Endothelial cell of umbilical vein (primary cell): ENCODE data around the gene EHD1. TPM values are rescaled to one million over a fixed set of nuclear protein-coding genes. Genes with fewer than 3 reads are reported as not detected.

Experiments used
- BruUV-seq: library from RNA; stranded (reverse); fragments of 400-500 nt; replicated peaks from 2 replicates; lab custom pipeline; 2021; lab: Mats Ljungman, UMichigan
- CTCF ChIA-PET: fragments of 300-600, 350-600 bp; sonication (Branson Sonifier 250); formaldehyde crosslinking; loops from one replicate; lab custom pipeline; 2021; ENCODE audit warnings: antibody characterized with exemption, inconsistent platforms; lab: Charles Lee
- POLR2A ChIA-PET: fragments of 300-600, 350-600 bp; sonication (Branson Sonifier 250); formaldehyde crosslinking; loops from one replicate; lab custom pipeline; 2021; ENCODE audit warnings: antibody characterized with exemption, inconsistent platforms; lab: Charles Lee
- DNase-seq: peaks from one replicate; pipeline ENCODE4 v3.0.0-alpha.2; 2011; ENCODE audit warnings: low read depth, low spot score
- FAIRE-seq: peaks from 2 replicates; lab custom pipeline; 2011; peaks lifted over from hg19 to GRCh38; lab: Jason Lieb, UNC
- H2AFZ ChIP-seq: 2 replicates; pipeline ENCODE4 v1.6.0; 2012; ENCODE audit warnings: low read depth, low read length, control low read depth, inconsistent platforms
- H3K27ac ChIP-seq: 2 replicates; pipeline ENCODE4 v1.5.1; 2011; ENCODE audit warnings: low read depth, mild to moderate bottlenecking, control low read depth, low read length, moderate library complexity; ENCODE audit not compliant: insufficient read depth
- H3K27me3 ChIP-seq, 2 experiments: 2 replicates each; pipeline versions ENCODE4 v1.6.0 to v1.6.1; 2011; ENCODE audit warnings: low read length in 2 of 2, mixed read lengths in 1 of 2; ENCODE audit not compliant: control insufficient read depth in 2 of 2, insufficient read depth in 2 of 2
- H3K36me3 ChIP-seq, 2 experiments: 2 replicates in 1 of 2; 3 replicates in 1 of 2; pipeline ENCODE4 v1.5.1; 2011; ENCODE audit warnings: low read length in 2 of 2, mild to moderate bottlenecking in 1 of 2, moderate library complexity in 1 of 2; ENCODE audit not compliant: control insufficient read depth in 2 of 2, insufficient read depth in 2 of 2; ENCODE audit errors: extremely low read depth in 1 of 2
- H3K4me1 ChIP-seq: 3 replicates; pipeline ENCODE4 v1.5.1; 2011; ENCODE audit warnings: mild to moderate bottlenecking, low read length; ENCODE audit not compliant: control insufficient read depth, insufficient read depth; ENCODE audit errors: extremely low read depth
- H3K4me2 ChIP-seq: 2 replicates; pipeline ENCODE4 v1.6.1; 2011; ENCODE audit warnings: low read length, control low read depth, mixed read lengths; ENCODE audit not compliant: insufficient read depth
- H3K4me3 ChIP-seq, 3 experiments: fragments of 200-600 bp in 1 of 3; sonication (generic), shearing (Covaris generic) in 1 of 3; replicated peaks in 1 of 3; 2 replicates each; pipeline ENCODE4 v1.5.1; 2011 to 2016; ENCODE audit warnings: control low read depth in 3 of 3, low read length in 3 of 3, mild to moderate bottlenecking in 2 of 3, inconsistent platforms in 1 of 3, low read depth in 1 of 3, moderate library complexity in 1 of 3; ENCODE audit not compliant: insufficient read depth in 1 of 3
- H3K79me2 ChIP-seq: 2 replicates; pipeline ENCODE4 v1.6.0; 2012; ENCODE audit warnings: low read length, inconsistent platforms; ENCODE audit not compliant: control insufficient read depth, insufficient read depth
- H3K9ac ChIP-seq: replicated peaks from 2 replicates; pipeline ENCODE3; 2011; ENCODE audit warnings: low read length, control low read depth; ENCODE audit not compliant: insufficient read depth; ENCODE audit errors: extremely low read depth
- H3K9me1 ChIP-seq: replicated peaks from 3 replicates; pipeline ENCODE4 v1.6.0; 2011; ENCODE audit warnings: mild to moderate bottlenecking, low read length; ENCODE audit not compliant: control insufficient read depth, insufficient read depth; ENCODE audit errors: extremely low read depth
- H3K9me3 ChIP-seq: replicated peaks from 2 replicates; pipeline ENCODE4 v1.5.1; 2012; ENCODE audit warnings: low read length, inconsistent platforms; ENCODE audit not compliant: control insufficient read depth, insufficient read depth
- H4K20me1 ChIP-seq: replicated peaks from 2 replicates; pipeline ENCODE3; 2011; ENCODE audit warnings: mild to moderate bottlenecking, low read length; ENCODE audit not compliant: control insufficient read depth, insufficient read depth; ENCODE audit errors: extremely low read depth
- CTCF ChIP-seq, 2 donors: IDR thresholded peaks; 1 replicate in 1 of 2; 2 replicates in 1 of 2; pipeline ENCODE4 v1.5.1; 2011; ENCODE audit warnings: low read length in 2 of 2, mild to moderate bottlenecking in 2 of 2, moderate library complexity in 2 of 2, control low read depth in 1 of 2, inconsistent platforms in 1 of 2, low read depth in 1 of 2; ENCODE audit not compliant: insufficient read depth in 1 of 2; ENCODE audit errors: extremely low read depth in 1 of 2
- FOS ChIP-seq: IDR thresholded peaks from 2 replicates; pipeline ENCODE4 v1.6.1; 2011; ENCODE audit warnings: mild to moderate bottlenecking, low read length, moderate library complexity, borderline replicate concordance; ENCODE audit not compliant: insufficient read depth
- GATA2 ChIP-seq: IDR thresholded peaks from 2 replicates; pipeline ENCODE4 v1.7.0; 2011; ENCODE audit warnings: low read depth, mild to moderate bottlenecking, moderate library complexity, mixed read lengths, low read length; ENCODE audit not compliant: insufficient read length, insufficient read depth
- JUN ChIP-seq: IDR thresholded peaks from 2 replicates; pipeline ENCODE4 v1.6.1; 2011; ENCODE audit warnings: borderline replicate concordance, low read depth; ENCODE audit not compliant: insufficient read length, insufficient read depth
- POLR2A ChIP-seq: IDR thresholded peaks from 2 replicates; pipeline ENCODE4 v1.6.1; 2012; ENCODE audit warnings: low read depth, mild to moderate bottlenecking, control low read depth, low read length
- POLR2AphosphoS5 ChIP-seq: IDR thresholded peaks from 2 replicates; pipeline ENCODE4 v1.6.1; 2012; ENCODE audit warnings: low read depth, mild to moderate bottlenecking, control low read depth, low read length, moderate library complexity; ENCODE audit not compliant: insufficient read depth
- dilution Hi-C: fragments of 300-500 bp; cut with MboI; formaldehyde crosslinking; loops from one replicate; pipeline ENCODE4 v1.15.0; 2019; ENCODE audit warnings: low sequenced_read_pairs; ENCODE audit not compliant: extremely low pct_ligation_motif_present
- intact Hi-C: fragments of 100-400 bp; cut with micrococcal nuclease; formaldehyde crosslinking; loops from one replicate; pipeline ENCODE4 v1.10.0; 2022
- polyA plus RNA-seq, 4 experiments: library from polyadenylated mRNA; depleted of rRNA in 3 of 4; stranded (reverse) in 3 of 4; unstranded in 1 of 4; fragments of >200 nt; gene quantifications; 2 replicates each; pipeline versions ENCODE4 v1.2.1 to v1.2.3, GENCODE V29; 2011 to 2012; ENCODE audit warnings: missing spikeins in 1 of 4
- total RNA-seq: library from RNA; stranded (reverse); gene quantifications from 2 replicates; pipeline ENCODE4 v1.2.3, GENCODE V29; 2021

Gene EHD1
- total and polyA plus RNA-seq, 2 donors (not counting 3 experiments of a cell fraction or from before 2014, with no cell fraction given) = 109 to 136 TPM

- Histone ChIP-seq H3K9me3 (no peaks in the 10 kb centered on the region), H4K20me1 (no peaks in the 10 kb centered on the region), H3K36me3 (no peaks in the 10 kb centered on the region), H3K4me1 (peaks cover 19% of the 10 kb centered on the region), H2AFZ (no peak overlapping the region), H3K27ac (no peak overlapping the region), H3K4me2 (no peak overlapping the region), H3K9me1 (no peaks in the 10 kb centered on the region), H3K79me2 (no peaks in the 10 kb centered on the region), H3K27me3 (no peaks in the 10 kb centered on the region), H3K4me3 (no peak overlapping the region), H3K9ac (no peak overlapping the region)
- no TSS peak for BruUV-seq
- TF ChIP-seq FOS = no peak
- dilution Hi-C loops (no loop called here), intact Hi-C loops (no loop called here)
- DNase-seq (no peak), FAIRE-seq (no peak)
- POLR2A ChIA-PET = no interaction called here
- CTCF ChIA-PET = no interaction called here
These were observed 5.6 kb upstream of the EHD1 start for GRCh38 chr11:64884019-64884418.

GRCh38 chr11:64883575-64883974, 5.2 kb upstream of the EHD1 start:
- no peak overlapping the region for H3K4me2 ChIP-seq

More at GRCh38 chr11:64883575-64883974, 5.2 kb upstream of the EHD1 start:
- Histone ChIP-seq H3K79me2 (no peaks in the 10 kb centered on the region), H3K27me3 (no peaks in the 10 kb centered on the region), H4K20me1 (no peaks in the 10 kb centered on the region), H3K9ac (no peak overlapping the region), H3K4me3 (no peak overlapping the region), H3K27ac (no peak overlapping the region), H3K9me3 (no peaks in the 10 kb centered on the region), H3K9me1 (no peaks in the 10 kb centered on the region), H3K4me1 (peaks cover 20% of the 10 kb centered on the region), H3K36me3 (no peaks in the 10 kb centered on the region), H2AFZ (no peak overlapping the region)
- dilution Hi-C loops = no loop called here
- no TSS peak for BruUV-seq
- no peak for TF ChIP-seq GATA2
- no peak for TF ChIP-seq JUN
- TF ChIP-seq CTCF (IDR thresholded peaks at IDR 0.05; ENCODE audit: extremely low read depth in 1 of 2, insufficient read depth in 1 of 2, low read depth in 1 of 2, low read length in 2 of 2) = no peak
- no peak for TF ChIP-seq POLR2A
- TF ChIP-seq POLR2AphosphoS5 = no peak
- no peak for DNase-seq
- FAIRE-seq = no peak
- ChIA-PET POLR2A (no interaction called here), CTCF (interaction anchor here (2.4 kb wide), 1 partner anchor 14 kb away, joined by 7 read pairs; no protein-coding TSS in a partner anchor)
- intact Hi-C loops = no loop called here
